HepG2 (cell line): ENCODE data around the gene FBXW12. TPM values are rescaled to one million over a fixed set of nuclear protein-coding genes. Genes with fewer than 3 reads are reported as not detected.

Experiments used
- CBX2 ChIP-seq, 2 experiments: fragments of 200-600 bp in 1 of 2; sonication (generic); formaldehyde crosslinking in 1 of 2; IDR thresholded peaks; 2 replicates each; pipeline versions ENCODE4 v1.7.0 to v1.8.1; 2018 to 2022; ENCODE audit warnings: low read depth in 2 of 2, low read length in 1 of 2, mild to moderate bottlenecking in 1 of 2, missing genetic modification reagents in 1 of 2
- CCDC6 ChIP-seq: sonication (generic); formaldehyde crosslinking; IDR thresholded peaks from 2 replicates; pipeline ENCODE4 v1.8.1; 2022; ENCODE audit warnings: mild to moderate bottlenecking, missing genetic modification reagents, moderate library complexity
- EP300 ChIP-seq, 3 experiments: sonication (generic) in 1 of 3; formaldehyde crosslinking in 1 of 3; IDR thresholded peaks; 2 replicates each; pipeline versions ENCODE4 v1.5.1 to v1.6.1; 2011 to 2020; ENCODE audit warnings: low read depth in 2 of 3, low read length in 2 of 3, borderline replicate concordance in 1 of 3, improper control_type of control experiment in 1 of 3, mild to moderate bottlenecking in 1 of 3, missing genetic modification reagents in 1 of 3, moderate library complexity in 1 of 3
- FOXA3 ChIP-seq: IDR thresholded peaks from 2 replicates; pipeline ENCODE4 v1.6.1; 2016; ENCODE audit warnings: missing genetic modification reagents, missing compliant biosample characterization
- FOXK2 ChIP-seq: fragments of 450-650 bp; IDR thresholded peaks from 2 replicates; pipeline ENCODE4 v1.6.1; 2016
- HNRNPUL1 ChIP-seq: fragments of 200-400 bp; formaldehyde crosslinking; IDR thresholded peaks from 2 replicates; pipeline ENCODE4 v1.6.1; 2017; ENCODE audit warnings: low read depth, mild to moderate bottlenecking, low read length, moderate library complexity
- IRF9 ChIP-seq: sonication (generic); formaldehyde crosslinking; IDR thresholded peaks from 2 replicates; pipeline ENCODE4 v1.8.0; 2022; ENCODE audit warnings: missing genetic modification reagents, mild to moderate bottlenecking, borderline replicate concordance
- POGK ChIP-seq: sonication (generic); formaldehyde crosslinking; conservative IDR thresholded peaks from 2 replicates; pipeline ENCODE4 v1.8.0; 2022; ENCODE audit warnings: mild to moderate bottlenecking, moderate library complexity, missing genetic modification reagents
- RXRA ChIP-seq: sonication (generic); formaldehyde crosslinking; IDR thresholded peaks from 2 replicates; pipeline ENCODE4 v1.5.1; 2020; ENCODE audit warnings: missing genetic modification reagents
- SALL1 ChIP-seq: sonication (generic); formaldehyde crosslinking; IDR thresholded peaks from 2 replicates; pipeline ENCODE4 v1.8.0; 2022; ENCODE audit warnings: mild to moderate bottlenecking, missing genetic modification reagents
- SKIL ChIP-seq: sonication (generic); formaldehyde crosslinking; IDR thresholded peaks from 2 replicates; pipeline ENCODE4 v1.8.0; 2022; ENCODE audit warnings: missing genetic modification reagents, mild to moderate bottlenecking, moderate library complexity, borderline replicate concordance
- SP2 ChIP-seq: sonication (generic); formaldehyde crosslinking; IDR thresholded peaks from 2 replicates; pipeline ENCODE4 v1.5.1; 2020; ENCODE audit warnings: mild to moderate bottlenecking, missing genetic modification reagents
- ZFP36L1 ChIP-seq: sonication (generic); formaldehyde crosslinking; IDR thresholded peaks from 2 replicates; pipeline ENCODE4 v1.8.0; 2022; ENCODE audit warnings: mild to moderate bottlenecking, missing genetic modification reagents, moderate library complexity
- ZFP37 ChIP-seq: sonication (generic); formaldehyde crosslinking; IDR thresholded peaks from 2 replicates; pipeline ENCODE4 v1.4.0; 2020; ENCODE audit warnings: missing genetic modification reagents, borderline replicate concordance
- ZNF124 ChIP-seq: sonication (generic); formaldehyde crosslinking; IDR thresholded peaks from 2 replicates; pipeline ENCODE4 v1.4.0; 2020; ENCODE audit warnings: missing genetic modification reagents
- ZNF18 ChIP-seq: sonication (generic); formaldehyde crosslinking; IDR thresholded peaks from 2 replicates; pipeline ENCODE4 v1.8.0; 2022; ENCODE audit warnings: mild to moderate bottlenecking, missing genetic modification reagents; ENCODE audit not compliant: insufficient replicate concordance
- ZNF432 ChIP-seq: sonication (generic); formaldehyde crosslinking; IDR thresholded peaks from 2 replicates; pipeline ENCODE4 v1.5.0; 2020; ENCODE audit warnings: missing genetic modification reagents, mild to moderate bottlenecking, borderline replicate concordance
- ZNF496 ChIP-seq: sonication (generic); formaldehyde crosslinking; IDR thresholded peaks from 2 replicates; pipeline ENCODE4 v1.8.1; 2023; ENCODE audit warnings: mild to moderate bottlenecking, moderate library complexity, missing genetic modification reagents; ENCODE audit not compliant: insufficient replicate concordance
- ZNF552 ChIP-seq: sonication (generic); formaldehyde crosslinking; IDR thresholded peaks from 2 replicates; pipeline ENCODE4 v1.9.0; 2022; ENCODE audit warnings: missing genetic modification reagents, mild to moderate bottlenecking, borderline replicate concordance
- ZNF749 ChIP-seq: sonication (generic); formaldehyde crosslinking; IDR thresholded peaks from 2 replicates; pipeline ENCODE4 v1.8.0; 2022; ENCODE audit warnings: mild to moderate bottlenecking, missing genetic modification reagents, moderate library complexity, borderline replicate concordance
- ZZZ3 ChIP-seq: sonication (generic); formaldehyde crosslinking; IDR thresholded peaks from 2 replicates; pipeline ENCODE4 v1.4.0; 2020; ENCODE audit warnings: missing genetic modification reagents, mild to moderate bottlenecking, borderline replicate concordance
- polyA plus RNA-seq, 8 experiments: library from polyadenylated mRNA; depleted of rRNA in 3 of 8; stranded (reverse) in 7 of 8; unstranded in 1 of 8; fragments of >200 nt; fragmentation: Illumina TruSeq in 4 of 8; extraction: Trizol in 4 of 8; gene quantifications; 2 replicates each; pipeline versions ENCODE4 v1.2.1 to v1.2.3, GENCODE V29; 2011 to 2016; ENCODE audit warnings: low read depth in 4 of 8, missing spikeins in 1 of 8, mixed read lengths in 1 of 8; ENCODE audit not compliant: insufficient read depth in 1 of 8
- total RNA-seq, 5 experiments: library from RNA; depleted of rRNA; stranded (reverse); fragments of >200 nt; fragmentation: Illumina TruSeq; extraction: Trizol; gene quantifications; 2 replicates each; pipeline ENCODE4 v1.2.3, GENCODE V29; 2016; ENCODE audit warnings: low read depth in 1 of 5

Gene FBXW12
- total and polyA plus RNA-seq, 2 of the 13 experiments (the other 11 are each of a cell fraction or from before 2014, with no cell fraction given): not detected

DNA sequence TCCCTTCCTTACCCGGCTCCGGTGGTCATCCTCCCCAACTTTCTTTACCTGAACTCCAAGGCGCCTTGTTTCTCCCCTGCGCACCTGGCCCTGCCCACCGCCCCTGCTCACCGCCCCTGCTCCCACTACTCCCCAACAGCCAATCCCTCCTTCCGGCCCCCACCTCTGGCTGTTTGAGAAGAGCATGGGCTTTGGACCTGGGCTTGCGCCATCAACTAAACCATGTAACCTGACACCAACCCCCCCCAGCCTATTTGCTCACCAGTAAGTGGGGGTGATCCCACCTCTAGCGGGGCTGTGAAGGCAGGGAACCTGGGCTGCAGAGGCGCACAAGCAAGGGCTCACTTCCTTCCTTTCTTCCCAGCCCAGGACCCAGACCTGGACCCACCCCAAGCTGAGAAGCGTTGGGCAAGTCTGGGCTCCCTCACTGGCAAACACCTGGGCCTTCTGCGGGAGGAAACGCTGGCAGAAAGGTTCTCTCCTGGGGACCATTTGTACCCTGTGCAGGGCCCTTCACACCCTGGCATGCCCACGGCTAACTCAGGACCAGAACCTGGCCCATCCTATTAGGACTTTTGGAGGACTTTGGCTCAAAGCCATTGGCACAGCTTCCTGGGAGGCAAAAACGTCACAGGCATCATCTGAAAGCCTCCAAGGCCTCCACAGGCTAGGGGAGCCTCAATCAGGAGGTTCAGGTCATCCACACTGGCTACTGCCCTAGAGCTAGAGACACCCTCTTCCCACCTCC lies 58.1 kb downstream of the FBXW12 start, which contains the start of gene PLXNB1 (continued):
- peak; percentile 94; the same call in 1 of the 2 replicates for TF ChIP-seq SKIL (CRISPR knock-in tag)
- TF ChIP-seq EP300 (IDR thresholded peaks at IDR 0.05; ENCODE audit: low read depth in 2 of 2, low read length in 2 of 2): peak; percentile 70 to 96
- TF ChIP-seq EP300 (CRISPR knock-in tag; IDR thresholded peaks at IDR 0.05; ENCODE audit: borderline replicate concordance): peak; percentile 90
- peak; percentile 88 for TF ChIP-seq FOXA3 (CRISPR knock-in tag)
- TF ChIP-seq ZFP37: peak; percentile 77; the same call in 1 of the 2 replicates
- no peak for TF ChIP-seq ZNF496 (CRISPR knock-in tag)
- peak; percentile 99 for TF ChIP-seq ZNF18 (CRISPR knock-in tag)
- TF ChIP-seq ZNF432: no peak
- peak; percentile 88 for TF ChIP-seq RXRA (CRISPR knock-in tag)
- no peak; the same call in none of the 2 replicates for TF ChIP-seq POGK (CRISPR knock-in tag)
- TF ChIP-seq ZNF749: peak; percentile 80; the same call in 1 of the 2 replicates
- TF ChIP-seq SP2 (CRISPR knock-in tag): 0 out of 2 replicates have a peak, but pooled peaks have one; percentile 18
- peak; percentile 94 for TF ChIP-seq SALL1 (CRISPR knock-in tag)
- TF ChIP-seq CBX2 (IDR thresholded peaks at IDR 0.05; ENCODE audit: low read depth, low read length): no peak
- no peak for TF ChIP-seq CBX2 (CRISPR knock-in tag; IDR thresholded peaks at IDR 0.05; ENCODE audit: low read depth)
- no peak for TF ChIP-seq ZNF124 (CRISPR knock-in tag)
- TF ChIP-seq IRF9: peak; percentile 67; the same call in 1 of the 2 replicates
- no peak for TF ChIP-seq CCDC6
- 0 out of 2 replicates have a peak, but pooled peaks have one; percentile 64 for TF ChIP-seq ZFP36L1 (CRISPR knock-in tag)
- peak; percentile 64; the same call in 1 of the 2 replicates for TF ChIP-seq ZNF552 (CRISPR knock-in tag)
- no peak for TF ChIP-seq HNRNPUL1
- no peak; the same call in 1 of the 2 replicates for TF ChIP-seq ZZZ3 (CRISPR knock-in tag)
- TF ChIP-seq FOXK2: peak; percentile 63; the same call in 1 of the 2 replicates
